ENCODE results near the gene PRPS2. TPM values are rescaled to one million over a fixed set of nuclear protein-coding genes. Genes with fewer than 3 reads are reported as not detected.

PRPS2 gene
- total RNA-seq, 1 donor from 2014 or later, result 25.5 TPM

DNA sequence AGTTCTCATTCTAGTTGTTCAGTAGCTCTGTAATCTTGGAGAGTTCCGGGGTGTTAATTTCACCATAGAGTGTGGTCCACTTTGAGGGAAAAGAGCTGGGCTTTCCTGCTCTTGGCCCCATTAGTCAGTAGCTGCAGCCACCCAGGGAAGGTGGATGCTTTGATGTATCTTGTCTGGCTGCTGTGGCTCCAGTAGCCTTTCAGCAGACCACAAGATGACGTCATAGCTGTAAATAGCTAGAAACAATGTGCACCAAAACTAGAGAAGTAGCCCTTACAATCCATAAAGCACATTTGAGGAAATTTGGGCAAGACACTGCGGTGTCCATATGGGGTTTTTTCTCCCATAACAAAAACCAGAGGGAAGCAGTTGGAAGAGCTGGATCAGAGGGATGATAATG lies 32.9 kb upstream of the PRPS2 start:
- ATAC-seq, result no peak
- no peak for DNase-seq
- no peak overlapping the region for H3K4me3 ChIP-seq
- no peaks in the 10 kb centered on the region for H3K9me3 ChIP-seq
- intact Hi-C loops (cut with DNase I), result no loop called here
- no peak overlapping the region for H3K27ac ChIP-seq
- no peaks in the 10 kb centered on the region for H3K4me1 ChIP-seq
- H3K36me3 ChIP-seq, result no peaks in the 10 kb centered on the region
- no peaks in the 10 kb centered on the region for H3K27me3 ChIP-seq
- TF ChIP-seq, protein P1, sequence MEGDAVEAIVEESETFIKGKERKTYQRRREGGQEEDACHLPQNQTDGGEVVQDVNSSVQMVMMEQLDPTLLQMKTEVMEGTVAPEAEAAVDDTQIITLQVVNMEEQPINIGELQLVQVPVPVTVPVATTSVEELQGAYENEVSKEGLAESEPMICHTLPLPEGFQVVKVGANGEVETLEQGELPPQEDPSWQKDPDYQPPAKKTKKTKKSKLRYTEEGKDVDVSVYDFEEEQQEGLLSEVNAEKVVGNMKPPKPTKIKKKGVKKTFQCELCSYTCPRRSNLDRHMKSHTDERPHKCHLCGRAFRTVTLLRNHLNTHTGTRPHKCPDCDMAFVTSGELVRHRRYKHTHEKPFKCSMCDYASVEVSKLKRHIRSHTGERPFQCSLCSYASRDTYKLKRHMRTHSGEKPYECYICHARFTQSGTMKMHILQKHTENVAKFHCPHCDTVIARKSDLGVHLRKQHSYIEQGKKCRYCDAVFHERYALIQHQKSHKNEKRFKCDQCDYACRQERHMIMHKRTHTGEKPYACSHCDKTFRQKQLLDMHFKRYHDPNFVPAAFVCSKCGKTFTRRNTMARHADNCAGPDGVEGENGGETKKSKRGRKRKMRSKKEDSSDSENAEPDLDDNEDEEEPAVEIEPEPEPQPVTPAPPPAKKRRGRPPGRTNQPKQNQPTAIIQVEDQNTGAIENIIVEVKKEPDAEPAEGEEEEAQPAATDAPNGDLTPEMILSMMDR (IDR thresholded peaks at IDR 0.05), result no peak

DNA sequence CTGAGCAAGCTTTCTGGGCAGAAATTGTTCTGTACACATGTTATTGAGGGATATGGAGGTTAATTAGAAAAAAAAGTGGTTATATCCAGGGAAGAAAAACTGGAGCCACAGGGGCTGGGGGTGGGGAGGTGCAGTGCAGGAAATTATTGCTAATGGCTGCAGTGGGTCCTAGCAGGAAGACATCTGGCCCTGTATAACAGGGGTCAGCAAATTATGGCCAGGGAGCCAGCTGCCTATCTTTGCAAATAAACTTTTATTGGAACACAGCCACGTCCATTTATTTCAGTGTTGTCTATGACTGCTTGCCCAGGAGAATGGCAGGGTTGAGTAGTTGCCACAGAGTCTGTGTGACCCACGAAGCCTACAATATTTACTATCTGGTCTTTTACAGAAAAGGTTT lies 23.4 kb upstream of the PRPS2 start:
- Histone ChIP-seq H3K9me3 (no peaks in the 10 kb centered on the region), H3K4me3 (no peak overlapping the region), H3K36me3 (no peaks in the 10 kb centered on the region), H3K4me1 (no peaks in the 10 kb centered on the region), H3K27me3 (no peaks in the 10 kb centered on the region), H3K27ac (no peak overlapping the region)
- intact Hi-C loops (cut with DNase I), result no loop called here
- DNase-seq, result no peak
- TF ChIP-seq, protein P1 (IDR thresholded peaks at IDR 0.05), result no peak
- no peak for ATAC-seq

DNA sequence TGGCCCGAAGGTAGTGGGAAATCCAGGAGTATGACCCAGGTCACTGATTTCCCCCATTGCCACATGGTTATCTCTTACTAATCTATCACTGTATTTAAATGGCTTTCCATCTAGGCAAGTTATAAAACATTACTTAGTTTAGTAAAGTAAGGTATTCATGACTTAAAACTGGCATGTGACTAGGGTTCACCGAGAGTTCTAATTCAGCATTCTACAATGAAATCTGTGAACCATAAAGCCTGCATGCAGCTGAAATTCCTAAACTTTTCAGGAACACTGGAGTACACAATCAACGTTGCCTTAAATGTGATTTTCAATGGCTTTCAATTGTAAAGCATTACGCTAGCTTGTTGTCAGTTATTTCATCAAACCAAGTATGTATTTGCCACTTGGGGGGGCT lies 22.7 kb upstream of the PRPS2 start:
- Histone ChIP-seq H3K9me3 (no peaks in the 10 kb centered on the region), H3K4me1 (no peaks in the 10 kb centered on the region), H3K36me3 (no peaks in the 10 kb centered on the region), H3K27ac (no peak overlapping the region), H3K27me3 (no peaks in the 10 kb centered on the region), H3K4me3 (no peak overlapping the region)
- DNase-seq (no peak), ATAC-seq (no peak)
- TF ChIP-seq, protein P1 (IDR thresholded peaks at IDR 0.05), result no peak
- intact Hi-C loops (cut with DNase I), result no loop called here

DNA sequence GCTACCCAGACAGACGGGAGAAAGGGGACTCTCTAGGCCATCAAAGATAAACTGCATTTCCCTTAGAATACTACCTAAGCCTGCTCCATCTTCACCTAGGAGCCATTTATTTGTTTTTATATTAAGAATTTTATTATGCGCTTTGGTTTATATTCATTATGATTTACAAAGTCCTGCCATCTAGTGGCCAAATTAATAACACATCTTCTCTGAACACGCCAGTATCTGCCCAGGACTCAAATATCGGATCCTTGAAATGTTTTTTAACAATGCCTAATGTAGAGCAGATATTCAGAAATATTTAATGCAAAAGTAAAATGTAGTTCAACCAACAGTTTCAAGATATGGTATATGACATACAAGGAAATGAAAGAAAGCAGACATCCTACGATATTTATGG lies 20.8 kb upstream of the PRPS2 start:
- Histone ChIP-seq H3K4me3 (no peak overlapping the region), H3K27ac (no peak overlapping the region), H3K36me3 (no peaks in the 10 kb centered on the region), H3K4me1 (no peaks in the 10 kb centered on the region), H3K27me3 (no peaks in the 10 kb centered on the region), H3K9me3 (no peaks in the 10 kb centered on the region)
- ATAC-seq (no peak), DNase-seq (no peak)
- intact Hi-C loops (cut with DNase I), result no loop called here
- TF ChIP-seq, protein P1 (IDR thresholded peaks at IDR 0.05), result peak; percentile 53

DNA sequence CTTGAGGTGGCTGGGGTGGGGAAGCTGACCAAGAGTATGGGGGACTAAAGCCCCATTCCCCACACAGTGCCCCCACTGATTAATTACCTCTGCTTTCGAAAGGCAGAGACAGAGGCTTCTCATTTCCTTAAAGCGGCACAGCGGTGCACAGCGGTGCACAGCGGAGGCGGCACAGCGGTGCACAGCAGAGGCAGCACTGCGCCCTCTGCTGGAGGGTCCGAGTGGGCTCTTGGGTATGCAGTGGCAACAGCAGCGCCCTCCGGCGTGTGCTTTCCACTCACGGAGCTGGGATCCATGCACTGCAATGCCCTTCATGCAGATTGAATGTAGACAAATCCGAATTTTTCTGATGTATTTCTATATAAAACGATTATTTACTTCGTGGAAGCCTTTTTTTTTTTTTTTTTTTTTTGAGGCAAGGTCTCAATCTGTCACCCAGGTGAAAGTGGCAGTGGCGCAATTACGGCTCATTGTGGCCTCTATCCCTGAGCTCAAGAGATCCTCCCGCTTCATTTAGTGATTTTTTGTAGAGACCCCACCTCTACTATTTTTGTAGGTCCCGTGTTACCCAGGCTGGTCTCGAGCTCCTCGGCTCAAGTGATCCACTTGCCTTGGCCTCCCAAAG lies 19.7 kb upstream of the PRPS2 start:
- peak; percentile 99 for ATAC-seq
- peak; percentile 76 for DNase-seq
- TF ChIP-seq, protein P1 (IDR thresholded peaks at IDR 0.05), result peak; percentile 66
- intact Hi-C loops (cut with DNase I), result no loop called here
- H3K9me3 ChIP-seq, result no peaks in the 10 kb centered on the region
- H3K4me3 ChIP-seq, result no peak overlapping the region
- H3K4me1 ChIP-seq, result no peaks in the 10 kb centered on the region
- no peaks in the 10 kb centered on the region for H3K27me3 ChIP-seq
- H3K27ac ChIP-seq, result no peak overlapping the region
- H3K36me3 ChIP-seq, result no peaks in the 10 kb centered on the region

DNA sequence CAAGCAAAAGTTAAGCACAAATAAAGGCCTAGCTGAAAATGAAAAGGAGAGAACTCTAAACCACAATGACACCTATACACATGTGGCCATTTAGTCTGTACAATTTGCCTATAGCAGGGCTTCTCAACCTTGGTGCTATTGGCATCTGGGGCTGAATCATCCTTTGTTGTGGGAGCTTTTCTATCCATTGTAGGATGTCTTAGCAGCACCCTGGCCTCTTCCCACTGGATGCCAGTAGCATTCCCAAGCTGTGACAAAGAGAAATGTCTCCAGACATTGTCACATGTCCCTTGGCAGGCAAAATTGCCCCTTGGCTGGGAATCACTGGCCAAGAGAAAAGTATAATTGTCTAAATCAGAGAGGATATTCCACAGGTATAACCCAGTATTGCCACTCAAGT lies 13.5 kb upstream of the PRPS2 start:
- no peak for ATAC-seq
- no peaks in the 10 kb centered on the region for H3K36me3 ChIP-seq
- H3K4me1 ChIP-seq, result no peaks in the 10 kb centered on the region
- TF ChIP-seq, protein P1 (IDR thresholded peaks at IDR 0.05), result no peak
- intact Hi-C loops (cut with DNase I), result no loop called here
- DNase-seq, result no peak
- H3K4me3 ChIP-seq, result no peak overlapping the region
- H3K27me3 ChIP-seq, result no peaks in the 10 kb centered on the region
- no peaks in the 10 kb centered on the region for H3K9me3 ChIP-seq
- H3K27ac ChIP-seq, result no peak overlapping the region
